ENCODE results near the gene SHISAL1.

DNA sequence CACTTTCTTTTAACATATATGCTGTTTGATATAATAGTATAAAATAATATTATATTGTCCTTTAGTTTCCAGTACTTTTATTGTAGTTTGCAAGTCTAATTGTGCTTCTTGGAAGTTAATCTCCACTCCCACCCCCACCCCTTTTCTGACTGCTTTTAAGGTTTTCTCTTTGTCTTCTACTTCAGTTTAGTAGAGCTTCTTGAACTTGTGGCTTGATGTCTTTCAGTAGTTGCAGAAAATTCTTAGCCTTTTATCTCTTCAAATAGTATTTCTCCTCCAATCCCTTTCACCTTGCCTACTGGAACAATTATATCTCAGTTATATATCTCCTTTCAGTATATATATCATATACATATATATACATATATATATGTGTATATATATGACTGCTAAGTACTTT, 75.5 kb downstream of the SHISAL1 start:
- TF ChIP-seq, protein P1, sequence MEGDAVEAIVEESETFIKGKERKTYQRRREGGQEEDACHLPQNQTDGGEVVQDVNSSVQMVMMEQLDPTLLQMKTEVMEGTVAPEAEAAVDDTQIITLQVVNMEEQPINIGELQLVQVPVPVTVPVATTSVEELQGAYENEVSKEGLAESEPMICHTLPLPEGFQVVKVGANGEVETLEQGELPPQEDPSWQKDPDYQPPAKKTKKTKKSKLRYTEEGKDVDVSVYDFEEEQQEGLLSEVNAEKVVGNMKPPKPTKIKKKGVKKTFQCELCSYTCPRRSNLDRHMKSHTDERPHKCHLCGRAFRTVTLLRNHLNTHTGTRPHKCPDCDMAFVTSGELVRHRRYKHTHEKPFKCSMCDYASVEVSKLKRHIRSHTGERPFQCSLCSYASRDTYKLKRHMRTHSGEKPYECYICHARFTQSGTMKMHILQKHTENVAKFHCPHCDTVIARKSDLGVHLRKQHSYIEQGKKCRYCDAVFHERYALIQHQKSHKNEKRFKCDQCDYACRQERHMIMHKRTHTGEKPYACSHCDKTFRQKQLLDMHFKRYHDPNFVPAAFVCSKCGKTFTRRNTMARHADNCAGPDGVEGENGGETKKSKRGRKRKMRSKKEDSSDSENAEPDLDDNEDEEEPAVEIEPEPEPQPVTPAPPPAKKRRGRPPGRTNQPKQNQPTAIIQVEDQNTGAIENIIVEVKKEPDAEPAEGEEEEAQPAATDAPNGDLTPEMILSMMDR (IDR thresholded peaks at IDR 0.05): no peak
- TF ChIP-seq POLR2A (IDR thresholded peaks at IDR 0.05) (no peak), POLR2AphosphoS5 (IDR thresholded peaks at IDR 0.05) (no peak)
